Measurements from ENCODE around the gene MCEMP1. TPM values are rescaled to one million over a fixed set of nuclear protein-coding genes. Genes with fewer than 3 reads are reported as not detected.

The MCEMP1 gene
- total RNA-seq, 1 donor from 2014 or later, result 0.72 TPM

DNA sequence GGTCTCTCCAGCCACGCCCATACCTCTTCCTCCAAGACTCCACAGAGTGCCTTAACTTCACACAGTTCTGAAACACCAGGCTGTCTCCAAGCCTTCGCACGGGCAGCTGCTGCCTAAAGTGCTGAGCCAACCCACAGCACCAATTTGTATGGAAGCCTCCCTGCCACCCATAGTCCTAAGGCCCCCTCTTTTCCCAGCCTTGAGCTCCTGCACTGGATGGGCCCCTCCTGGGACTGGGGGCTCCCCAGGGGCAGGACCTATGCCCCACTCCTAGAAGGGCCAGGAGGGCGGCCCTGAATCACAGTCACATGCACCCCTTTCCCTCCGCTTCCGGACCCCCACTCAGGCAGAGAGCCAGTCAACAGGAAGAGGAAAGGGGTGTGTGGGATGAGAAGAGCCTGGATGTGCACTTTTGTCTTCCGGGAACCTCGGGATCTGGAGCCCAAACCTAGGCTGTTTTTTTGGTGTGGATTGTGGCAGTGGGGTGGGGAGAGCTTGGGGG lies 30.1 kb downstream of the MCEMP1 start:
- intact Hi-C loops (cut with micrococcal nuclease), result no loop called here
- no peak for DNase-seq

DNA sequence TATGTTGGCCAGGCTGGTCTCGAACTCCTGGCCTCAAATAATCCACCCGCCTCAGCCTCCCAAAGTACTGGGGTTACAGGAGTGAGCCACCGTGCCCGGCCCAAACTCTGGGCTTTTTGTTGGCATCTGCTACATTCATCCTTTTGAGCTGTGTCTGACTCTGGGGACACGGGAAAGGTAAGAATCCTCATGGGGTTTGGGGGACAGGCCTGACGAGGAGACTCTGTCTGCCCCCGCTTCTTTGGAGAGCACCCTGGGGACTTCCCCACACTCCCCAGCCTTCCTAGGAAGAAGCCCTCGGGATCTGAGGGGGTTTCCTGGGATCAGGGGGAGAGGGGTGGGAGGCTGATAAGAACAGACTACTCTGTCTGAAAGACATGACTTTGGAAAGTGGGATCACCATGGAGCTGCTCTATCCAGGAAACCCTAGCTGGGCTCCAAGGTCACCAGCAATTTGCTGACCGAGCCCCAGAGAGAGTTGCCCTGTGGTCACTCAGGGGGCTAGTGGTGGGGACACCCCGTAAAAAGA lies 33.1 kb downstream of the MCEMP1 start:
- no peak for DNase-seq
- no peak for ATAC-seq
- intact Hi-C loops (cut with micrococcal nuclease), result no loop called here

More for the DNA sequence above, 30.1 kb downstream of the MCEMP1 start:
- peak; percentile 57 for ATAC-seq

DNA sequence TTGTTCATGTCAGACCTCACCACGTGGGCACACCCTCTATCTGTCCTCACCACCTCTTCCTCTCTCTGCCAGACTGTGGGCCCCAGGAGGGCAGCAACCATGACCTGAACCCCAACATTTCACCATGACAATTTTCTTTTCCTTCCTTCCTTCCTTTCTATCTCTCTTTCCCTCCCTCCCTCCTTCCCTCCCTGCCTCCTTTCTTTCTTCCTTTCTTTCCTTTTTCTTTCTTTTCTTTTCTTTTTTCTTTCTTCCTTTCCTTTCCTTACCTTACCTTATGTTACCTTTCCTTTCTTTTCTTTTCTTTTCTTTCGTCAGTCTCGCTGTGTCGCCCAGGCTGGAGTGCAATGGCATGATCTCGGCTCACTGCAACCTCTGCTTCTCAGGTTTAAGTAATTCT lies 33.7 kb downstream of the MCEMP1 start:
- DNase-seq (no peak), ATAC-seq (no peak)
- intact Hi-C loops (cut with micrococcal nuclease), result no loop called here

DNA sequence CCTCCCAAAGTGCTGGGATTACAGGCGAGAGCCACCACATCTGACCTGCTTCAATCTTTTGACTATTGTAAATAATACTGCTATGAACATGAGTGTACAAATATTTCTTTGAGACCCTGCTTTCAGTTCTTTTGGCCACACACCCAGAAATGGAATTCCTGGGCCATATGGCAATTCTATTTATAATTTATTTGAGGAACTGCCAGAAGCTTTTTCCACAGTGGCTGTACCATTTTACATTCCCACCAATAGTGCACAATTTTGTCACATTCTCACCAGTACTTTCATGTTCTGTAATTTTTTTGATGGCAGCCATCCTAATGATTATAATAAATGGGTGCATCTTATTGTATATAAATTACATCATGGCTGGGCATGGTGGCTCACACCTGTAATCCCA lies 38.8 kb downstream of the MCEMP1 start:
- ATAC-seq, result no peak
- intact Hi-C loops (cut with micrococcal nuclease), result no loop called here
- DNase-seq, result no peak

DNA sequence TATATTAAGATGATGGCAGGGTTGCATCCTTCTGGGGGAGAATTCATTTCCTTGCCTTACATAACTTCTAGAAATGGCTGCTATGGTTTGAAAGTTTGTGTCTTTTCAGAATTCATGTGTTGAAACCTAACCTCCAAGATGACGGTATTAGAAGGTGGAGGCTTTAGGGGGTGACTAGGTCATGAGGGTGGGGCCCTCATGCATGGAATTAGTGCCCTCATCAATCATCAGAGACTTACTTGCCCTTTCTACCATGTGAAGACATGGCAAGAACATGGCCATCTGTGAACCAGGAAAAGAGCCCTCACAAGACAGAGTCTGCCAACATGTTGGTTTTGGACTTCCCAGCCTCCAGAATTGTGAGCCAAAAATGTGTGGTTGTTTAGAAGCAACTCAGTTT lies 39.9 kb downstream of the MCEMP1 start:
- intact Hi-C loops (cut with micrococcal nuclease), result no loop called here
- DNase-seq (no peak), ATAC-seq (no peak)

DNA sequence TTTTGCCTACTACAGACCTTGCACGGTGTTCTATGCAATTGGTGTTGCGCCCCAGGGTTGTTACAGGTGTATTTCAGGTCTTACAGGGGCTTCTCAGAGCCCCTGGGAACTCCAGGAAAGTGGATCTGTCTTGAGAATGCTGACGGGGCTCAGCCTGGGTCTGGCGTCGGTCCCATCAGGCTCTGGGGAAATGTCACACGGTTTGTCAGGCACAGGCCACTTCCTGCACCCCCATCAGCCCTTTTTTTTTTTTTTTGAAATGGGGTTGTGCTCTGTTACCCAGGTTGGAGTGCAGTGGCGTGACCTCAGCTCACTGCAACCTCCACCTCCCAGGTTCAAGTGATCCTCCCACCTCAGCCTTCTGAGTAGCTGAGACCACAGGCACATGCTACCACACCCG lies 41.8 kb downstream of the MCEMP1 start:
- intact Hi-C loops (cut with micrococcal nuclease), result no loop called here
- no peak for ATAC-seq
- DNase-seq, result no peak

DNA sequence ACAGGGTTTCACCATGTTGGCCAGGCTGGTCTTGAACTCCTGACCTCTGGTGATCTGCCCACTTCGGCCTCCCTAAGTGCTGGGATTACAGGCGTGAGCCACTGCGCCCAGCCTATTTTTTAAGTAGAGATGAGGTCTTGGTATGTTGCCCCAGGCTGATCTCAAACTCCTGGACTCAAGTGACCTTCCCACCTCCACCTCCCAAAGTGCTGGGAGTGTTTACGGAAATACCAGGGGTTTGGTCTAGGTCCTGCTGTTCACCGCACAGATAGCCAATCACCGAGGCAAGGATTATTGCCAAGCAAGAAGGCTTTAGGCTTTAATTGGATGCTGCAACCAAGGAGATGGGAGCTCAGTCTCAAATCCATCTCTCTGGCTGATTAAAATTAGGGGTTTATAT lies 43.5 kb downstream of the MCEMP1 start:
- intact Hi-C loops (cut with micrococcal nuclease), result no loop called here
- DNase-seq, result no peak
- ATAC-seq, result no peak

DNA sequence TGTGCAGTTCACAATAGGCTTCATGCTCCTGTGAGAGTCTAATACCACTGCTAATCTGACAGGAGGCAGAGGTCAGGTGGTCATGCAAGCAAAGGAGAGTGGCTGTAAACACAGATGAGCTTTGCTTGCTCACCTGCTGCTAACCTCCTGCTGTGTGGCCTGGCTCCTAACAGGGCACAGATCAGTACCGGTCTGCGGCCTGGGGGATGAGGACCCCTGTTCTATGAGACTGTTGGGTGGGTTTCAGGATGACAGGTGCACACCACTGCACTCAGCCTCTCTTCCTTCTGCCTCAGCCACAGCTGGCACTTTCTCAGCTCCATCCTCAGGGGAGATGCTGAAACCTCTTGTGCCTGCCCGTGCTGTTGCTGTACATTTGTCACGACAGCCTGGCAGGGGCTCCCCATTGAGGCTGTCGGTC lies 45.4 kb downstream of the MCEMP1 start:
- intact Hi-C loops (cut with micrococcal nuclease), result no loop called here
- DNase-seq, result no peak
- ATAC-seq, result no peak

DNA sequence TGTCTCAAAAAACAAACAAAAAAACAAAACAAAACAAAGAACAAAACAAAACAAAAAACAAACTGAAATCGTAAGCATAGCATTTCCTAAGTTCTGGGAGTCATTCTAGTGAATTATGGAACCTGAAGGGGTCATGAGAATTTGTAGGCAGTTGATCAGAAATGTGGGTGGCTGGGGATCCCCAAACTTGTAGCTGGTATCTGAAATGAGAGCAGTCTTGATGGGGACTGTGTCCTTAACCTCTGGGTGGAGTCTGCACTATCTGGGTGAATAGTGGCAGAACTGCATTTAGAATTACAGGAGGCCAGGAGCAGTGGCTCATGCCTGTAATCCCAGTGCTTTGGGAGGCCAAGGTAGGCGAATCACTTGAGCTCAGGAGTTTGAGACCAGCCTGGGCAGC lies 48.9 kb downstream of the MCEMP1 start:
- ATAC-seq, result no peak

DNA sequence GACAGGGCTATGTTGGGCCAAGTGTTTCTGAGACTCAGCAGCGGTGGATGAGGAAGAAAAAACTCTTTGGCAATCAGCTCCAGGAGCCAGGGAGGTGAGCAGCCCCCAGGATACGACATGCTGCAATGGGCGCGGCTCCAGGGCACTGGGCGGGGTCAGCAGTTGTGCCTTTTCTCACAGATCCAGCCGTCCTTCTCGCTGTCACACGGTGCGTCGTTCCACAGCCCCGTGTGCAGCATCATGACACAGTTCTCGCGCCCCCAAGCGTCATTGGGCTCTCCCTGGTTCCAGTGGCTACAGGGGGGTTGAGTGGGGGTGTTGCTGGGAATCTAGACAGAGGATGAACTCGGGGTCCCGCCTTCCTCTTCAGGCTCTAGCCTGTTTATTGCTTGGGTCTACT lies 52.3 kb downstream of the MCEMP1 start:
- no peak for DNase-seq
- intact Hi-C loops (cut with micrococcal nuclease), result no loop called here
- no peak for ATAC-seq

More for the DNA sequence above, 48.9 kb downstream of the MCEMP1 start:
- DNase-seq, result no peak
- intact Hi-C loops (cut with micrococcal nuclease), result no loop called here

Other genes starting within 250 kb of the MCEMP1 start
- 0.84 TPM for gene PEX11G, start 188.1 kb upstream of the MCEMP1 start, total RNA-seq
- 101 TPM for gene ZNF358, start 161.0 kb upstream of the MCEMP1 start, total RNA-seq
- gene MCOLN1, start 154.5 kb upstream of the MCEMP1 start, total RNA-seq, result 18.5 TPM
- gene PNPLA6, start 141.4 kb upstream of the MCEMP1 start, total RNA-seq, result 55.6 TPM
- 2.6 TPM for gene CAMSAP3, start 81.2 kb upstream of the MCEMP1 start, total RNA-seq
- gene XAB2, start 47.5 kb upstream of the MCEMP1 start, total RNA-seq, result 27.5 TPM
- gene PET100, start 47.3 kb upstream of the MCEMP1 start, total RNA-seq, result 206 TPM
- 6.5 TPM for gene PCP2, start 43.4 kb upstream of the MCEMP1 start, total RNA-seq
- gene STXBP2, start 40.0 kb upstream of the MCEMP1 start, total RNA-seq, result 9.7 TPM
- gene RETN, start 8.0 kb upstream of the MCEMP1 start, total RNA-seq, result not detected
- gene TRAPPC5, start 3.7 kb downstream of the MCEMP1 start, total RNA-seq, result 111 TPM
- 0.17 TPM for gene FCER2, start 25.0 kb downstream of the MCEMP1 start, total RNA-seq
- 0.42 TPM for gene CLEC4G, start 55.0 kb downstream of the MCEMP1 start, total RNA-seq
- 10.0 TPM for gene CD209, start 70.4 kb downstream of the MCEMP1 start, total RNA-seq
- gene CLEC4M, start 86.2 kb downstream of the MCEMP1 start, total RNA-seq, result not detected
- gene EVI5L, start 153.1 kb downstream of the MCEMP1 start, total RNA-seq, result 23.5 TPM
- gene PRR36, start 197.3 kb downstream of the MCEMP1 start, total RNA-seq, result 0.15 TPM
- gene LRRC8E, start 211.4 kb downstream of the MCEMP1 start, total RNA-seq, result 3.1 TPM
- 30.4 TPM for gene MAP2K7, start 226.8 kb downstream of the MCEMP1 start, total RNA-seq
- gene TGFBR3L, start 237.7 kb downstream of the MCEMP1 start, total RNA-seq, result 11.4 TPM
- gene SNAPC2, start 243.2 kb downstream of the MCEMP1 start, total RNA-seq, result 9.7 TPM
- 0.20 TPM for gene CTXN1, start 249.0 kb downstream of the MCEMP1 start, total RNA-seq